Stimulated activated memory B cell treated with anti-CD40 and anti-IgM and Interleukin-4, amounts not matched to agents 10 μg/mL and 1 μg/mL and 100 μg/mL, for 72 hours (primary cell): ENCODE data around the gene ASCL1.

Source experiments
- ATAC-seq: fragments of 150-1000 bp; cut with Tn5 transposase; 2 replicates; pipeline ENCODE4 v1.10.0; 2021
- H3K27ac Mint-ChIP-seq: one replicate; pipeline ENCODE4 v1.8.0; 2022; ENCODE audit warnings: mild to moderate bottlenecking, mixed read lengths
- H3K27me3 Mint-ChIP-seq: one replicate; pipeline ENCODE4 v1.8.0; 2022; ENCODE audit warnings: mixed read lengths
- H3K36me3 Mint-ChIP-seq: one replicate; pipeline ENCODE4 v1.8.0; 2022; ENCODE audit warnings: mixed read lengths
- H3K4me1 Mint-ChIP-seq: one replicate; pipeline ENCODE4 v1.8.0; 2022; ENCODE audit warnings: mixed read lengths
- H3K4me3 Mint-ChIP-seq: one replicate; pipeline ENCODE4 v1.8.0; 2022; ENCODE audit warnings: mild to moderate bottlenecking, moderate library complexity, mixed read lengths
- H3K9me3 Mint-ChIP-seq: one replicate; pipeline ENCODE4 v1.8.0; 2022; ENCODE audit warnings: mixed read lengths

ASCL1 gene

DNA sequence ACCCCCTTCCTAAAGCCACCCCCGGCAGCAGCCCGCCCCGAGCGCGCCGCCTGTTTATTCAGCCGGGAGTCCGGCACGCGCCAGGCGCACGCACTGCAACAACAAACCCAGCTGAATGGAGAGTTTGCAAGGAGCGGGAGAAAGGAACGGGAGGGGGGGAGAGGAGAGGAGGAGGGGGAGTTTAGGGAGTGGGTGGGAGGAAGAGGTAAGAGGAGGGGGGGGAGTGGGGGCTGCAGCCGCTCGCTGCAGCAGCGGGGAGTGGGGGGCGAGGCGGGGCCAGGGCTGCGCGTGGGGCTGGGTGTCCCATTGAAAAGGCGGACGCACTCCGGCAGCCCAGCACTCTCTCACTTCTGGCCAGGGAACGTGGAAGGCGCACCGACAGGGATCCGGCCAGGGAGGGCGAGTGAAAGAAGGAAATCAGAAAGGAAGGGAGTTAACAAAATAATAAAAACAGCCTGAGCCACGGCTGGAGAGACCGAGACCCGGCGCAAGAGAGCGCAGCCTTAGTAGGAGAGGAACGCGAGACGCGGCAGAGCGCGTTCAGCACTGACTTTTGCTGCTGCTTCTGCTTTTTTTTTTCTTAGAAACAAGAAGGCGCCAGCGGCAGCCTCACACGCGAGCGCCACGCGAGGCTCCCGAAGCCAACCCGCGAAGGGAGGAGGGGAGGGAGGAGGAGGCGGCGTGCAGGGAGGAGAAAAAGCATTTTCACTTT is at the start of gene ASCL1:
Gene ASCL1, plus strand, starts transcription at position 336 of the 712 bp plus-strand sequence. CDS start 571 bp downstream, outside the sequence.
- H3K4me1 Mint-ChIP-seq = peaks cover 42% of the 10 kb centered on the region
- peak within 1 kb of the TSS; percentile 78 for H3K27ac Mint-ChIP-seq
- no peaks in the 10 kb centered on the region for H3K36me3 Mint-ChIP-seq
- peak; percentile 83 for ATAC-seq
- H3K27me3 Mint-ChIP-seq = peaks cover 84% of the 10 kb centered on the region
- H3K9me3 Mint-ChIP-seq = no peaks in the 10 kb centered on the region
- peak within 1 kb of the TSS; percentile 85 for H3K4me3 Mint-ChIP-seq

DNA sequence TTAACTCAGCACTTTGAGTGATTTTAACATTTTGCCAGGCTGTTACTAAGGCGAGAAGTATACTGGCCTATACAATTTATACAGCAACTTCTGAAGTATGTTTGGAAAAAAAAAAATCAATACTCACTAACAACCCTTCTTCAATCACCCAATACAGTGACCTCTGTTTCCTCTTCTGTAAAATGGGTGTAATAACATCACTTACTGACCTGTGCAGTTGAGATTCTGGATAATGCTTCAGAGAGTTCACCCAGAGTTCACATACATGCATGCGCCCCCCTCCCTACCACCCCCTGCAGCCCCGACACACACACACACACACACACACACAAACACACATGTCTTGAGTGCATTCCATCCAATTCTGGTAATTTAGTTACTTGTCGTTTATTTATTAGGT is 49.6 kb upstream of the ASCL1 start:
- Mint-ChIP-seq H3K27ac (no peak overlapping the region), H3K9me3 (no peaks in the 10 kb centered on the region), H3K36me3 (no peaks in the 10 kb centered on the region), H3K27me3 (peaks cover 8% of the 10 kb centered on the region), H3K4me3 (no peak overlapping the region), H3K4me1 (peaks cover 11% of the 10 kb centered on the region)
- ATAC-seq = no peak

DNA sequence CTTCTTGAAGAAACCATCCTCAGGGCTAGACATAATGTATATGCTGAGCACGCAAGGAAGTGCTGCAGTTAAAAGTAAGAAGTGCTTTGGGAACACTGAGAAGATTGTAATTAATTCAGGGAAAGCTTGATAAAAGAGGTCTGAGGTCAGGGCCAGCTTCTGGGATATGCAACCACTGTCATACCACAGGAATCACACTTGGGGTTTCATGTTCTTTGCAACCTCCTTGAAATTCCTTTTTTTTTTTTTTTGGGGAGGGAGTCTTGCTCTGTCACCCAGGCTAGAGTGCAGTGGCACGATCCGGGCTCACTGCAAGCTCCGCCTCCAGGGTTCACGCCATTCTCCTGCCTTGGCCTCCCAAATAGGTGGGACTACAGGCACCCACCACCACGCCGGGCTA is 47.3 kb upstream of the ASCL1 start:
- peaks cover under 1% of the 10 kb centered on the region for H3K27me3 Mint-ChIP-seq
- H3K4me1 Mint-ChIP-seq = no peaks in the 10 kb centered on the region
- no peaks in the 10 kb centered on the region for H3K36me3 Mint-ChIP-seq
- no peak overlapping the region for H3K27ac Mint-ChIP-seq
- H3K9me3 Mint-ChIP-seq = no peaks in the 10 kb centered on the region
- no peak for ATAC-seq
- H3K4me3 Mint-ChIP-seq = no peak overlapping the region

DNA sequence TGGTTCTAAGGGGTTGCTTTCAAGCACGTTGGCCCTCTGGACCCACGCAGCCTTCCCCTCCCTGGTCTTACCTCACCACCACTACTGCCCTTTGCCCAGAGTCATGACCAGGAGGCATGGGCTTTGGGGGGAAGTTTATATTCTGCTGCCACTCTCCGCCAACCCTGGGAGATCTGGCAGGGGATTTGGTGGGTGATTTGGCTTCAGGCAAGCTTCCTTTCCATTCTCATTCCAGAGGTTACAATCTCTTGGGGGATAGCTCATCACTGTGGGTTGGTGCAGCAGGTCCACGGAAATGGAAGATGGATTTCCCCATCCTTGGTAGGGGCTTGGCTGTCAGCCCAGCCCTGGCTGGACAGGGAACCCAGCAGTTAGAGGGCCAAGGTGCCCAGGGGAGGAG is 46.7 kb upstream of the ASCL1 start:
- no peaks in the 10 kb centered on the region for H3K4me1 Mint-ChIP-seq
- H3K4me3 Mint-ChIP-seq = no peak overlapping the region
- H3K36me3 Mint-ChIP-seq = no peaks in the 10 kb centered on the region
- H3K27me3 Mint-ChIP-seq = no peaks in the 10 kb centered on the region
- no peaks in the 10 kb centered on the region for H3K9me3 Mint-ChIP-seq
- no peak for ATAC-seq
- no peak overlapping the region for H3K27ac Mint-ChIP-seq

DNA sequence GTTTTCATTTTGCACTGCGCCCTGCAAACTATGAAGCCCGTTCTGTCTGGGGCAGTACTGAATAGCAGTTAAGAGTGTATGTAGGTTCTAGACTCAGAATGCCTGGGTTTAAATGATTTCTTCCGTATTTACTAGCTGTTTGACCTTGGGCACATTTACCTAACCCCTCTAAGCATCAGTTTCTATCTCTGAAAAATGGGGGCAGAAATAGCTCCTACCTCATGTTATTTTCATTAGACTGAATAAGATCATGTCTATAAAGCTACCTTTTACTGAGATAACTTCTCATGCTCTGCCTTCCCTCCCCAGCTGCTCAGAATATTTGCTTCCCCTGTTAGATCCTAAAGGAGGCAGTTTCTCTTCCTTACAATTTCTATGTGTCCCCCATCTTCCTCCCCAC is 46.2 kb upstream of the ASCL1 start:
- Mint-ChIP-seq H3K27me3 (no peaks in the 10 kb centered on the region), H3K4me3 (no peak overlapping the region), H3K27ac (no peak overlapping the region), H3K36me3 (no peaks in the 10 kb centered on the region), H3K4me1 (no peaks in the 10 kb centered on the region), H3K9me3 (no peaks in the 10 kb centered on the region)
- no peak for ATAC-seq

DNA sequence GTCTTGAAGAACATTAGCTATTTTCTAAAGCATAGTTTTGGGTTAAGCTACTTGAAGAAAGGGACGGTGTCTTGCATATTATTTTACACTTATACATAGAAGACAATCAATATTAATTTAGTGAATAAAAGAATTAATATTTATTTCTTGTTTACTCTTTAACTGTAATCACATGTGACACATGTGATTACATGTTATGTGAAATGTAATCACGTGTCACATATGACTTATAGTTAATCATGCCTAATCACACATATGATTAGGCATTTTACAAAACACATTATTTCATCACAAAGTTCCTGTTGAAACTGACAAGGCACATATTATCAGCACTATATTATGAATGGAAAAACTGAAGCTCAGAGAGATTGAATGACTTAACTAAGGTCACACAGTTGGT is 45.2 kb upstream of the ASCL1 start:
- H3K27ac Mint-ChIP-seq = no peak overlapping the region
- no peaks in the 10 kb centered on the region for H3K27me3 Mint-ChIP-seq
- ATAC-seq = no peak
- no peaks in the 10 kb centered on the region for H3K9me3 Mint-ChIP-seq
- peaks cover 6% of the 10 kb centered on the region for H3K4me1 Mint-ChIP-seq
- no peak overlapping the region for H3K4me3 Mint-ChIP-seq
- H3K36me3 Mint-ChIP-seq = no peaks in the 10 kb centered on the region

DNA sequence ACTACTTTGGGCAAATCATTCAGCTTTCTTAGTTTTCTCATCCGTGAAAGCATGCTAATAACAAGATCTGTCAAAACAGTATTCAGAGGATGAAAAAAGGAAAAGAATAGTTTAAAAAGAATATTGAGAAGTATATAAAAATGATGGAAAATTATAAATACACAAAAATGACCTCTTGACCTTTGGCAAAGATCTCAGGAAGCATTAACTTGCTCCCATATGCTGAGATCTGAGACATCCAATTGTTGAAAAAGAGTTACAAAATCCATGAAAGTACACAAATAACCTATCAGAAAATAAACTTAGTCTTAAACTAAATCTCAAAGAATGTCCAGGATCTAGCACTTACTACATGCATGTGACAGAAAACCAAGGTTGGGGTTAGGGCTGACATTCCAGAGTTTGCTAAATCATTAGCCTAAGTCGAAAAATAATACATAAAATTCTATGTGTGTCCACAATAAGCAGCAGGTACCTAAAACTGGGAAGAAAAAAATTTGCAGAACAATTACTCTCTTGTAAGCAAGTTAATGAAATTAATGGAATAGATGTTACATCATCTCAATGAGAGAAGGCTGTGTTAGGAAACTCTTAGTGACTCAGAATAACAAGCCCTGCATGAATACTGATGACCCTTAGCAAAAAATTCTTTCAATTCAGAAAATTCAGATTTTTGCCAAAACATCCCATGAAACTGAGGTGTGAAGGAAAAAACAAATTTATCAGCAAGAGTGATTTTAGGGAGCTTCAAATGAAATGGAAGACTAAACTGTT is 43.8 kb upstream of the ASCL1 start:
- Mint-ChIP-seq H3K27me3 (no peaks in the 10 kb centered on the region), H3K36me3 (no peaks in the 10 kb centered on the region), H3K9me3 (no peaks in the 10 kb centered on the region), H3K27ac (no peak overlapping the region), H3K4me3 (no peak overlapping the region), H3K4me1 (peaks cover 13% of the 10 kb centered on the region)
- ATAC-seq = no peak

DNA sequence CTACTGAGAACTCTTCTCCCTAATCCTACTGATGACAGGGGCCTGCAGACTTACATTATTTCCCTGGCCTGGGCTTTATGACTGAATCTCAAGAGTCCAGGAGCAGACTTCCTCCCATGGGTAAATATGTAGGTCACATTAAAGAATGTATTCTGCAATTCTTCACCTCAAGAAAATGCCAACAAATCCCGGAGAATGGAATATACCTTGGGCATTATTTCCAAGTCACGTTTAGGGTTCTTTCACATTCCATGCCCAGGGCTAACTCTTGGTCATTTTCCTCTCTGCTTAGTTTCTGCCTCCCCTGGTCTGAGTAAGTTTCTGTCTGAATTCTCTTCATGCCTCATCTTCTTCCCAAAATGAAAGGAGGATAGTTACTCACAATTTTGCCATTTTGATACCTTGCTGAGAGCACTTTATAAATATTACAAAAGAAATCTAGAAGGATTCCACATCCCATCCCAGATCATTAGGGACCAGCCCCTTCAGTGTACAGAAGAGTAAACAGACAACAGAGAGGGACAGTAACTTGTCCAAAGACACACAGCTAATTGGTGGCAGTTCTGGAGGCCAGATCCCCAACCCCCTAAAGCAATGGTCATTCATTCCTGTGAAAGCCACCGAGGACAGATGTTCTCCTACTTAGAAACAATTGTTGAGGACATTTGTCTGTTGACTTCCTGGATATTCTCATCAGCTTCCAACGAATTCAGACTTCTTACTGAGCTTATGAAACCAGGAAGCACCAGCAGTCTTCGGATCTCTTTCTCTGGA is 41.0 kb upstream of the ASCL1 start:
- Mint-ChIP-seq H3K36me3 (no peaks in the 10 kb centered on the region), H3K27me3 (peaks cover 4% of the 10 kb centered on the region), H3K9me3 (no peaks in the 10 kb centered on the region), H3K4me3 (peak overlapping the region; percentile 75), H3K27ac (peak overlapping the region; percentile 62), H3K4me1 (peaks cover 13% of the 10 kb centered on the region)
- no peak for ATAC-seq

DNA sequence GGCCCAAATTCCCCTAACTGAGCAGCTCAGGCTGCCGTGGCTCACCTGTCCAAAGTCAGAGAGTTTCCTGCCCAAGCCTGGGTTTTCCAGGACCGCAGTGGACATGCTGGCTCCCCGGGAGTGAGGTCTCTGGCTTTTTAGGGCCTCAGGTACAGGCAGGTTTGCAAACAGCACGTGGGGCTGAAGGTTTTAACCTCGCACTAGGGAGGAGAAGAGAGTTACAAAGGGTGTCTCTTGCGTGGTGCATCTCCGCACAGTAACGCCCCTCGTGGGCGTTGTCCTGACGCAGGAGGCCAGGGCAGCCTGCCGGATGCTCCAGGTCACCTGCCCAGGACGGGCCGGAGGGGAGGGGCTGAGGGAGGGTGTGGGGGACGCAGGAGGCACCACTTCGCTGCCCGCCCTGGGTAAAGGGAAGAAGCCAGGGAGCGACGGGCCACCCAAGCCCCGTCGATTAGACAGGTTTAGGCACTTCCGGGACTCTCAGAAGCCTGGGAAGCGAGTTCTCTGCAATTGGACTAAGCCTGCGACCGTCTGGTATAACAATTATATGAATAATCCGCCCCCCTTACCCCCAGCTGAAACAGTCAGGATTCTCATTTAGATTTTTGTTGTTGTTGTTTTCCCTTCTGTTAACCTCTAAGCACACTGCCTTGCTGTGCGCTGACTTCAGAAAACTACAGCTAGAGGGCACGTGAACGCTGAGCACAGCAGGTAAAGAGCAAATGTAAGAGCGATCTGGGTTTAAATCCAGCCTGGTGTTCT is 40.3 kb upstream of the ASCL1 start, which contains the start of gene PAH:
Gene PAH, minus strand, starts transcription at position 219 of the 762 bp plus-strand sequence. Its CDS starts 114 bp downstream, at position 105.
- H3K27me3 Mint-ChIP-seq = peaks cover 12% of the 10 kb centered on the region
- peaks cover 13% of the 10 kb centered on the region for H3K4me1 Mint-ChIP-seq
- no peaks in the 10 kb centered on the region for H3K9me3 Mint-ChIP-seq
- no peaks in the 10 kb centered on the region for H3K36me3 Mint-ChIP-seq
- peak; percentile 76 for ATAC-seq
- peak within 1 kb of the TSS; percentile 75 for H3K4me3 Mint-ChIP-seq
- H3K27ac Mint-ChIP-seq = peak within 1 kb of the TSS; percentile 62

DNA sequence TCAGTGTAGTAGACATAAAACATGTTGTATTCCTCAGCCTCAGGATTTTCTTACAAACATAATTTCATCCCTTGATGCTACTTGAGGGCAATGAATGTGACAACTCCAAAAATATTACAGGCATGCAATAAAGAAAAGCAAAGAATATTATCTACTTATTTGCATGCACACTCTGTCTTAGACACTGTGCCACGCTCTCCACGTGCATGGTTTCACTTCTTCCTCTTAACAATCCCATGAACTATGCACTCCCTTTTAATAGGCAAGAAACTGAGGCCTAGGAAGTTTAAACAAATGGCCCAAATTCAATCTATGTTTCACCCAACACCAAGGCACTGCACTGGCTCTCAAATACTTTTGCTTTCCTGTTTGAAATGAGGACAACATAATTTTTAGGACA is 38.6 kb upstream of the ASCL1 start:
- ATAC-seq = no peak
- Mint-ChIP-seq H3K4me1 (peaks cover 13% of the 10 kb centered on the region), H3K27me3 (peaks cover 18% of the 10 kb centered on the region), H3K36me3 (no peaks in the 10 kb centered on the region), H3K9me3 (no peaks in the 10 kb centered on the region), H3K4me3 (no peak overlapping the region), H3K27ac (no peak overlapping the region)

DNA sequence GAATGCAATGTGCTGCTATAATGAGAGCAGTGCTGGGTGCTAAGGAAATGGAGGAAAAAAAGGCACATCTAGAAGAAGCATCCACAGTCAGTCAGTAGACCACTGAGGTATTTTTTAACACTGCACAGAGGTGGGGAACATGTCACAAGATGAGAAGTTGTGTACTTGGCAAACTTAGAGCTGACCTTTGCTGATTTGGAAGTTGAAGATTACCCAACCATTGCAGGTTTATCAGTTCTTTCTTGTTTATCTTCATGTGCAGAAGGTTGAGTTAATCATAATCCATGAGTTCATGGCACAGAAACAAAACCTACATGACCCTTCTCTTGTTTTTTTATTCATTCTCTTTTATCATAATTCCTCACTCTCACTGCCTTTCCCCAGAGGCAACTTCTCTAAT is 37.2 kb upstream of the ASCL1 start:
- Mint-ChIP-seq H3K4me3 (no peak overlapping the region), H3K27me3 (peaks cover 18% of the 10 kb centered on the region), H3K4me1 (peaks cover 13% of the 10 kb centered on the region), H3K36me3 (no peaks in the 10 kb centered on the region), H3K9me3 (no peaks in the 10 kb centered on the region), H3K27ac (no peak overlapping the region)
- no peak for ATAC-seq

DNA sequence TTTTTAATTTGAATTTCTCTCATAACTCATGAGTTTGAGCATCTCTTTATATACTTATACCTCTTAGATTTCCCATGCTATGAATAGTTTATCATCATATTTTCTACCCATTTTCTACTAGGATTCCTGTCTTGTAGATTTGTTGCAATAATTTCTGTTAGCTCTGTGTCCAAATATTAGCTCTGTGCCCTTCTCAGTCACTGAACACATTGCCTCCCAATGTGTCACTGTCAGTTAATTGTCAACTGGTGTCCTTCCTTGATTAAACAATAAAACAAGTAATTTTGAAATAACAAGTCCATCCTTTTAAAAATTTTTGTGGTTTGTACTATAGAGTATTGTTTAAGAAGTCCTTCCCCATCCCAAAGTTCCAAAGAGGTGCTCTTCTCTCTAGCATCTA is 36.2 kb upstream of the ASCL1 start:
- H3K9me3 Mint-ChIP-seq = no peaks in the 10 kb centered on the region
- no peaks in the 10 kb centered on the region for H3K36me3 Mint-ChIP-seq
- H3K4me1 Mint-ChIP-seq = peaks cover 13% of the 10 kb centered on the region
- H3K27ac Mint-ChIP-seq = no peak overlapping the region
- no peak overlapping the region for H3K4me3 Mint-ChIP-seq
- ATAC-seq = no peak
- H3K27me3 Mint-ChIP-seq = peaks cover 27% of the 10 kb centered on the region

DNA sequence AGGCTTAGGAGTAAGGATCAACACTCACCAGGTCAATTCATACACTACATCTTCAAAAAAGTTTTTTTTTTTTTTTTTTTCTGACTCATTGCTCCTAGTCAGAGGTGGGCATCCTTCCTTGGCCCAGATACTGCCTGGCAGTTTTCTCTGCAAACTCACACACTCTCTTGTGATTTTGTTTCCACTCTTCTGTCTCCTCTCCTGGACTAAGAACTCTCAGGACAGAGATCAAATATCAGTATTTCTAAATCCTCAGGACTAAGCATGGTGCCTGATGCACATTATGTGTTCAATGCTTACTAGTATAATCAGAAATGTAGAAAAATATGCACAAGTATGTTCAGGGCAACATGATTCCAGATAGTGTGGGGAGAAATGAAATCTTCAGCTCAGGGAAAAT is 30.3 kb upstream of the ASCL1 start:
- H3K36me3 Mint-ChIP-seq = no peaks in the 10 kb centered on the region
- H3K9me3 Mint-ChIP-seq = no peaks in the 10 kb centered on the region
- no peaks in the 10 kb centered on the region for H3K4me1 Mint-ChIP-seq
- no peak for ATAC-seq
- no peak overlapping the region for H3K27ac Mint-ChIP-seq
- H3K4me3 Mint-ChIP-seq = no peak overlapping the region
- H3K27me3 Mint-ChIP-seq = peaks cover 35% of the 10 kb centered on the region

DNA sequence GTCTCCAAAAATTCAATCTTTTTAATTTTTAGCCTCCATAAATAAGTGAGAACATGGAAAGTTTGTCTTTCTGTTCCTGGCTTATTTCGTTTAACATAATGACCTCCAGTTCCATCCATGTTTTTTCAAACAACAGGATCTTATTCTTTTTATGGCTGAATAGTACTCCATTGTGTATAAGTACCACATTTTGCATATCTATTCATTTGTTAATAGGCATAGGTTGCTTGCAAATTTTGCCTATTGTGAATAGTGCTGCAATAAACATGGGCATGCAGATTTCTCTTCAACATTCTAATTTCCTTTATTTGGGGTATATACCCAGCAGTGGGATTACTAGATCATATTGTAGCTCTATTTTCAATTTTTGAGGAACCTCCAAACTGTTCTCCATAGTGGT is 24.3 kb upstream of the ASCL1 start:
- Mint-ChIP-seq H3K9me3 (no peaks in the 10 kb centered on the region), H3K36me3 (no peaks in the 10 kb centered on the region), H3K27ac (no peak overlapping the region), H3K4me1 (no peaks in the 10 kb centered on the region), H3K4me3 (no peak overlapping the region), H3K27me3 (peaks cover 66% of the 10 kb centered on the region)
- no peak for ATAC-seq

DNA sequence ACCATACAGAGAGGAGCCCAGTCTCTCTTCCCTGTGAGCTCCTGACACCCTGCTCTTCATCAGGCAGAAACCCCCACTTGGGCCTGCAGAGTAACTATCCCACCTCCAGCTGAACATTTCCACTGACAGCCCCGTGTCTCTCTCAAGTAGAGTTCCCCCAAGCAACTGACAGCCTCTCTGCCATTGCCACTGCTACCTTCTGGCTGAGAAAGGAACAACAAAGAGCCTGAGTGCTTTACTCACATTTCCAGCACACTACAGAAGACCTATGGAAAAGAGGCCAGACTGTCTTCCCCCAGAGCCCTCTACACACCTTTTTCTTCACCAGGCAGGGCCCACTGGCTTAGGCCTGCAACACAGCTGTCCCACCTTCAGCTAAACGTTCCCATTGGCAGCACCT is 18.4 kb upstream of the ASCL1 start:
- no peaks in the 10 kb centered on the region for H3K36me3 Mint-ChIP-seq
- H3K9me3 Mint-ChIP-seq = peaks cover 3% of the 10 kb centered on the region
- no peak for ATAC-seq
- H3K27ac Mint-ChIP-seq = no peak overlapping the region
- H3K4me3 Mint-ChIP-seq = no peak overlapping the region
- no peaks in the 10 kb centered on the region for H3K4me1 Mint-ChIP-seq
- H3K27me3 Mint-ChIP-seq = peaks cover 73% of the 10 kb centered on the region
